Muscle layer of duodenum (tissue), 2 donors: ENCODE results near the gene DCAF8L2.
"Not testable (repeated sequence)": the region's sequence is repeated elsewhere in the genome, so short reads cannot be mapped to it uniquely, and the experiment has no call there.

Source experiments
- H3K27ac ChIP-seq: one replicate; pipeline ENCODE4 v1.7.0; 2013; ENCODE audit warnings: mild to moderate bottlenecking, low read length
- H3K27me3 ChIP-seq: one replicate; pipeline ENCODE4 v1.7.0; 2013; ENCODE audit warnings: low read depth, mild to moderate bottlenecking, control low read depth, low read length
- H3K36me3 ChIP-seq, 2 donors: one replicate each; pipeline ENCODE4 v1.7.0; 2013; ENCODE audit warnings: low read length in 2 of 2, control low read depth in 1 of 2, mild to moderate bottlenecking in 1 of 2; ENCODE audit not compliant: insufficient read depth in 2 of 2, control insufficient read depth in 1 of 2
- H3K4me1 ChIP-seq, 2 donors: one replicate each; pipeline ENCODE4 v1.7.0; 2013; ENCODE audit warnings: low read length in 2 of 2, mild to moderate bottlenecking in 2 of 2, control low read depth in 1 of 2, moderate library complexity in 1 of 2; ENCODE audit not compliant: insufficient read depth in 2 of 2, control insufficient read depth in 1 of 2
- H3K4me3 ChIP-seq, 2 donors: one replicate each; pipeline ENCODE4 v1.7.0; 2013; ENCODE audit warnings: low read length in 2 of 2, low read depth in 1 of 2, mild to moderate bottlenecking in 1 of 2
- H3K9me3 ChIP-seq, 2 donors: one replicate each; pipeline ENCODE4 v1.7.0; 2013; ENCODE audit warnings: low read length in 2 of 2, control low read depth in 1 of 2, mild to moderate bottlenecking in 1 of 2; ENCODE audit not compliant: control insufficient read depth in 1 of 2
- donor health status: healthy.

Gene DCAF8L2

DNA sequence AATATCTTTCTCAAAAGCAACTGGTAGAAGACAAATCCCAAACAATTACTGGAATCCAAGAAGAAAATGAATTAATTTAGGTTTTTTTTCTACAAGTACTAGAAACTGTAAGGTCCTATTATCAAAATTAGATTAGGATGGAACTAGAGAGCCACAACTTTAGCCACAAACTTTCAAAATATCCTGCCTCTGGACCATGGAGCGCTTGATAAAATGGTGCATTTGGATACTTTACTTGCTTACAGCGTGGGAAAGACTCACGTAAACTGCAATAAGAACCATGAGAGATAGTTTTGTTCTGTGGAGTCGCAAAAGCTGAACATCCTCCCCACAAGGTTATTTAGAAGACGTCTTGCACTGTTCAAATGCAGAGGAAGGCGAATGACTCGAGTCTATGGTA lies at the start of gene DCAF8L2:
Gene DCAF8L2, plus strand, starts transcription at position 301 of the 400 bp plus-strand sequence. CDS start 156,552 bp downstream, outside the sequence.
- no peak within 1 kb of the TSS for H3K4me3 ChIP-seq
- no peaks in the 10 kb centered on the region for H3K36me3 ChIP-seq
- no peaks in the 10 kb centered on the region for H3K9me3 ChIP-seq
- no peak within 1 kb of the TSS for H3K27ac ChIP-seq
- H3K4me1 ChIP-seq = no peaks in the 10 kb centered on the region
- no peaks in the 10 kb centered on the region for H3K27me3 ChIP-seq

DNA sequence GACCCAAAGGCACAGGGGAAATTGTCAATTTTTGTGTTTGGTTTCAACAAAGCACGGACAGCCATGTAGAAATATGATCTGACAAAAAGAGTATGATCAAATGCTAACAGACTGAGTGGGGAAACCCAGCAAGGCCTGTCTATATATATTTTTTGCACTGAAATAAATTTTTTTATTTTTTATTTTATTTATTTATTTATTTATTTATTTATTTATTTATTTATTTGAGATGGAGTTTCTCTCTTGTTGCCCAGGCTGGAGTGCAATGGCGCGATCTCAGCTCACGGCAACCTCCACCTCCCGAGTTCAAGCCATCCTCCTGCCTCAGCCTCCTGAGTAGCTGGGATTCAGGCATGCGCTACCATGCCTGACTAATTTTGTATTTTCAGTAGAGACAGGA lies 49.0 kb upstream of the DCAF8L2 start:
- H3K27ac ChIP-seq, H3K27me3 ChIP-seq, H3K4me3 ChIP-seq, H3K36me3 ChIP-seq, H3K4me1 ChIP-seq, H3K9me3 ChIP-seq: not testable (repeated sequence)

DNA sequence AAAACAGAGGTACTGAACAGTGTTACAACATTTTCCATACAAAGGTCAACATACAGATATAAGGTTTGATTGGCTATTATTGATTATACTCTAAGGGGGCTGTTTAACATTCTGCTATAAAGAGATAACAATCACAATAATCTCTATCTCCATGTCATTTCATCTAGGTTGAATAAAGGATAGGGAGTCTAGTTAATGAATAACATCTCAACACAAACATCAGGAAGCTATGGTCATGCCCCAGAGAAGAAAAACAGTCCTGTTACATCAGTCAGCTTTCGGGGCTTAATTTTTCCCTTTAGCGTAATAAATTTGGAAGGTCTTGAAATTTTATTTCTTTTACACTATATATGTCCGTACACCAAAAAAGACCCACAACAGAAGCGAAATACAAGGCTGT lies 41.5 kb upstream of the DCAF8L2 start:
- no peak overlapping the region for H3K4me3 ChIP-seq

DNA sequence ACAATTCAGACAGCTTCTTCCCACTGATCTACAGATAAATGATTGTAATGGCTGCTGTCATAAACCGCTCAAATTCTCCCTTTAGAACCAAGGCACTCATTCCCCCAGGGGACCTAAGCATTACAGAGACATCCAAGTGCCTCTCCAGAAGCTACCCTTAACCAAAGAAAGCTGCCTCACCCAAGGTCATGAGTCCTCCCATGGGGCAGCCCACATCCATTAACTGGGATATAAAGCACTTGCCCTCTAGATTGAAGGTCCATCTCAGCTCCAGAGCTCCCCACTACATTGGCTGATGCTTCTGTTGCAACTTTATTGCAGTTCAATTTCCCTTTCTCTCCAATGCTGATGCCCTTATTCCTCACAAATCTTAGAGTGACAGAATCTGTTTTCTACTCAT lies 40.5 kb upstream of the DCAF8L2 start:
- H3K36me3 ChIP-seq = no peaks in the 10 kb centered on the region
- no peaks in the 10 kb centered on the region for H3K4me1 ChIP-seq
- no peaks in the 10 kb centered on the region for H3K27me3 ChIP-seq
- no peaks in the 10 kb centered on the region for H3K9me3 ChIP-seq
- no peak overlapping the region for H3K27ac ChIP-seq
- no peak overlapping the region for H3K4me3 ChIP-seq

More for the DNA sequence above, 41.5 kb upstream of the DCAF8L2 start:
- no peaks in the 10 kb centered on the region for H3K4me1 ChIP-seq
- no peaks in the 10 kb centered on the region for H3K9me3 ChIP-seq
- no peaks in the 10 kb centered on the region for H3K27me3 ChIP-seq
- H3K36me3 ChIP-seq = no peaks in the 10 kb centered on the region
- H3K27ac ChIP-seq = no peak overlapping the region

DNA sequence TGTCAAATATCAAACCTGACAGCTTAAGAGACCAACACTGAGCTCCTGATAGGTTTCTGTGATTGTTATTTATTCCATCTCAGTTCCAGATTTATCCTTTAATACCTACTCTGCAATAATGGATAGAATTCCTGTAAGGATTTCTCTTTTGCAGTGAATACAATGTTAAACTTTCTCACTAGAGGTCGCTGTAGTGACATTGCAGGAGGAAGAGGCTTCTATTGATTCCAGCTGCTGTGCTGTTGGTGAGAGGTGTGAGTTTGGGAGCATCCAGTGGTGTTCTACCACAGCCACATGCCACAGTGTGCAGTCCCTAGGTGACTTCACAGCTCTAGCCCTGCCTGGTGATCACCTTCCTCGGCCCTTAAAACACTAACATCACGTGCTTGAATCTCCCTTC lies 34.6 kb upstream of the DCAF8L2 start:
- no peak overlapping the region for H3K27ac ChIP-seq

DNA sequence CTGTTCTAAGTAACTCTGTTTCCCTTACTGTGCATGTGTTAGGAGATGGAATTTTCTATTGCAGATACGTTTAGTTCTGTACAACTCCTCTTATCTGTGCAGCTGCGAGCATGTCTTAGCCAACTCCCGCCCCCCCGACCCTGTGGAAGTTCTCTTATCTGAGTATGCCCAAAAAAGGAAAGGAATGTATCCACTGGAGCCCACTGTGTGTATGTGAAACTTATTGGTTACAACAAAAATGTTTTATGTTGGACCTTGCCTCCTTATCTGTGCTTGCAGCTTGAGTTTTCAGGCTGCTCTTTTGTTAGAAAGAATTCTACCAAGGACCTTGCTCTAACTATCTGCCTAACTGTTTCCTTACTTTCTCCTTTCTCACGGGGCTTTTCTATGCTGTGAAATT lies 24.2 kb upstream of the DCAF8L2 start:
- Histone ChIP-seq H3K4me3 (no peak overlapping the region), H3K27ac (no peak overlapping the region), H3K36me3 (no peaks in the 10 kb centered on the region), H3K27me3 (no peaks in the 10 kb centered on the region), H3K9me3 (no peaks in the 10 kb centered on the region), H3K4me1 (no peaks in the 10 kb centered on the region)

More for the DNA sequence above, 34.6 kb upstream of the DCAF8L2 start:
- H3K9me3 ChIP-seq = no peaks in the 10 kb centered on the region
- no peaks in the 10 kb centered on the region for H3K27me3 ChIP-seq
- no peak overlapping the region for H3K4me3 ChIP-seq
- no peaks in the 10 kb centered on the region for H3K4me1 ChIP-seq
- H3K36me3 ChIP-seq = no peaks in the 10 kb centered on the region

DNA sequence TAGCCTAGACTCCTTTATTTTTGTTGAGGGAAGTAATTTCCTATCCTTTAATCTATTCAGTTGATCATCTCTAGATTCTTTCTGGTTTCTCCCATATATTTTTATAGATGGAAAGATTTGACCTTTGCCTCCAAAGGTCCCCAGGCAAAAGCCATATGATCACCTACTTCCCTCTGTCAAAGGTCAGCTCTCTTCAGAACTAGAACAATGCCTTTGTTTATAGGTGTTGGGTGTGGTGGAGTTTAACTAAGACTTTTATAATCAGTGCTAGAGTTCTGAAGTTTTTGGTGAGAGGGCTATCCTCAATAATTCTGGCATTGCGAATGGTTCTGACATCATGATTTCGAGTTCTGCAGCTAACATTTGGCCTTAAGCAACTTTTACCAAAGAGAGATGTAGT lies 19.0 kb upstream of the DCAF8L2 start:
- H3K9me3 ChIP-seq = no peaks in the 10 kb centered on the region
- H3K27me3 ChIP-seq = no peaks in the 10 kb centered on the region
- H3K4me3 ChIP-seq = no peak overlapping the region
- H3K4me1 ChIP-seq = no peaks in the 10 kb centered on the region
- H3K27ac ChIP-seq = no peak overlapping the region
- no peaks in the 10 kb centered on the region for H3K36me3 ChIP-seq

DNA sequence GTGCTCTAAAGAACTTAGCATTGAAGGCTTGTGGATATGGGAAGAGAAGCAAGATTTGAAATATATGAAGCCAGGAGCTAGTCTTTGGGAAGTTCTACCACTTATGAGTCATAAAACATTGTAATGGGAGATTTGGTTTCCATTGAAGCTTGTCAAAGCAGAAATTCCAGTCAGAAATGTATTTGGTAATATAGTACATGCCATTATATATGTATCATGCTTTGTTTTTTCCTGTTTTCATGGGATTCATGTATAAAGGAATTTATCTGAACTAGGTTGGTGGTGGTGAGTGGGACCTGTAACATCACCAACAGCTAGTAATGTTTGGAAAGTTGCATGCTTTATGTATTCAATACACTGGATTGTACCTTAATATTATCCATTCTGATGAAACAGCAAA lies 14.6 kb upstream of the DCAF8L2 start:
- Histone ChIP-seq H3K27ac (no peak overlapping the region), H3K4me3 (no peak overlapping the region), H3K27me3 (no peaks in the 10 kb centered on the region), H3K9me3 (no peaks in the 10 kb centered on the region), H3K36me3 (no peaks in the 10 kb centered on the region), H3K4me1 (no peaks in the 10 kb centered on the region)

DNA sequence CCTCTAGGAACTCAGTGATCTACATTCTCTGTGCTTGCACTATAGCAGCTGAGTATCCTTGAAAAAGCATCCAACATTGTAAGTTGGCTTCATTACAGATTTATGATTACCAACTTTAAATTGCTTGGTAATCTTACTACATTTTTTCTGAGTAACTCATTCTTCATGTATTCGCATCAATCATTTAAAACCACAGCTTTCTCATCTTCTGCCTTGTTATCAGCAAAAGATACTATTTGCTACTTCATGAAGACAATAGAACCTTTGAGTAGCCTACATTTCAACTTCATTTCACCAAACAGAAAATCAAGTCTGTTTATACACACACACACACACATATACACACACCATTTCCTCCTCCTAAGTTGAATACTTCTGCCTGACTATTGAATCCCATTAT lies 6.2 kb upstream of the DCAF8L2 start:
- no peak overlapping the region for H3K4me3 ChIP-seq
- H3K27me3 ChIP-seq = no peaks in the 10 kb centered on the region
- no peaks in the 10 kb centered on the region for H3K36me3 ChIP-seq
- H3K4me1 ChIP-seq = no peaks in the 10 kb centered on the region
- no peak overlapping the region for H3K27ac ChIP-seq
- H3K9me3 ChIP-seq = no peaks in the 10 kb centered on the region

DNA sequence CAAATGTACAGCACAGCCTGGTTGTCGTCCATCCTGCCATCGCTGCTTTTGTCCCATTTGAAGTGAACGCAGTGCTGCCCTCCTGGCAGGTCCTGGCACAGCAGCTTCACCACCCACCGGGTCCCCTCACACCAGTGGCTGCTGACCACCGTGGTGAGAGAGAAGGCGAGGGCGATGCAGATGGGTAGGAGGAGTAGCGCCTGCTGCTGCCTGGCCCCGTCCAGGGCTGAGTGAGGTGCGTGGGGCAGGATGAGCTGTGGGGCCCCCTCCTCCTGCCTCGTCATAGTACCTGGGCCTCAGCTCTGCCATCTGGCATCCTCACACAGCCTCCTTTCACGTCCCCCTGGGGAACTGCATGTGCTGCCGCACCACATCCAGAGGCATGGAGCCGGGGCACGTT lies 1.8 kb downstream of the DCAF8L2 start:
- Histone ChIP-seq H3K27me3 (no peaks in the 10 kb centered on the region), H3K27ac (no peak overlapping the region), H3K9me3 (no peaks in the 10 kb centered on the region), H3K4me1 (no peaks in the 10 kb centered on the region), H3K36me3 (no peaks in the 10 kb centered on the region), H3K4me3 (no peak overlapping the region)

DNA sequence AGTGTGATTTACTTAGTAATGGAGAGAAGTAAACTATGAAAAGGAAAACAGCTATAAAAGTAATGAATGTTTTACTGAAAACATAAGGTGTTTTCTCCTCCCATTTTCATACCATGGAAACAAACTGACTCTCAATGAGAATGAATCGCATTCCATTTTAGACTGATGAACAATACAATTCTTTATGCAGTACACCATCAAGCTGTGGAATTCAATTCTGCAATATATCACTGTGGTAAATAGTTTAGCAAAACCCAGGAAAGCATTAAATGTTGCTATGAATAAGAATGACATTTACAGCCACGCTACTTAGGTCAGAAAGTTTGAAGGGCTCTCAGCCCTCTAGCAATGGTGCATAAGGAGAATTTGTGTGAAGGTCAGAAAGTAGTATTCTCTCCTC lies 7.4 kb downstream of the DCAF8L2 start:
- Histone ChIP-seq H3K4me3 (no peak overlapping the region), H3K36me3 (no peaks in the 10 kb centered on the region), H3K27ac (no peak overlapping the region), H3K9me3 (no peaks in the 10 kb centered on the region), H3K4me1 (no peaks in the 10 kb centered on the region), H3K27me3 (no peaks in the 10 kb centered on the region)

DNA sequence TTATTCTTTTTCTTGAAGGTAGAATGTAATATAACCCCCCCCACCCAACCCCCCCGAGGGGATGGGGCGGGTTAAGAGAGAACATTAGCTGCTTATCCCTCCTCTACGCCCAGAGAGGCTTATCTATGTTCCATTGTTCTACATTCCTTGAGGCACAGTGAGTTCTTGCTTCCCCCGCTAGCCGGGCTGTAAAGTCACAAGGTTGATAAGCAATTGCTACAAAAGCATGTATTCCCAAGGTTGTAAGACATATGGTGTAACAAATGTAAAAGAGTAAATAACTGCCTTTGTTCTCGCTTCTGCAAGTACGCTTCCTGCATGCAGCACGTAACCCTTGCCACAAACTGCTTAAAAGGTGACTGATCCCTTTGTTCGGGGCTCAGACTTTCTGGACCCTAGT lies 8.2 kb downstream of the DCAF8L2 start:
- no peaks in the 10 kb centered on the region for H3K4me1 ChIP-seq
- no peaks in the 10 kb centered on the region for H3K9me3 ChIP-seq
- H3K27ac ChIP-seq = no peak overlapping the region
- no peaks in the 10 kb centered on the region for H3K27me3 ChIP-seq
- no peaks in the 10 kb centered on the region for H3K36me3 ChIP-seq
- no peak overlapping the region for H3K4me3 ChIP-seq
